HCT116 (cell line): ENCODE results near the gene SLAMF8. TPM values are rescaled to one million over a fixed set of nuclear protein-coding genes. Genes with fewer than 3 reads are reported as not detected.

ENCODE experiments used
- ATAC-seq: fragments of 200-7000 bp; cut with Tn5 transposase; 2 replicates; pipeline ENCODE4 v1.9.1; 2020; ENCODE audit warnings: mild to moderate bottlenecking, moderate library complexity
- BruUV-seq: library from RNA; stranded (reverse); fragments of 400-500 nt; replicated peaks from 2 replicates; lab custom pipeline; 2021; lab: Mats Ljungman, UMichigan
- CTCF ChIA-PET: fragments of 300-600 bp; sonication (Branson Sonifier 250); formaldehyde crosslinking; loops from one replicate; lab custom pipeline; 2021; ENCODE audit warnings: antibody characterized with exemption; lab: Charles Lee
- POLR2A ChIA-PET: fragments of 300-600, 350-600 bp; sonication (Branson Sonifier 250); formaldehyde crosslinking; loops from one replicate; lab custom pipeline; 2021; ENCODE audit warnings: antibody characterized with exemption; lab: Charles Lee
- RAD21 ChIA-PET, 2 experiments: fragments of 300-600 bp; sonication (Branson Sonifier 250); formaldehyde crosslinking; loops; one replicate each; lab custom pipeline; 2023; ENCODE audit warnings: low total read pairs in 2 of 2; ENCODE audit not compliant: uncharacterized antibody in 2 of 2, unreplicated experiment in 2 of 2, low non-redundant PET in 1 of 2; lab: Charles Lee
- DNase-seq: peaks from one replicate; pipeline ENCODE4 v3.0.0-alpha.2; 2010; ENCODE audit warnings: low read depth, low spot score
- H2AFZ ChIP-seq: fragments of 200-600 bp; shearing (Covaris generic), sonication (generic); 2 replicates; pipeline ENCODE4 v1.6.1; 2017; ENCODE audit warnings: low read depth, mixed run types, mixed read lengths, antibody characterized with exemption, low read length; ENCODE audit not compliant: poor library complexity, severe bottlenecking
- H3K27ac ChIP-seq: 2 replicates; pipeline ENCODE4 v1.5.1; 2012; ENCODE audit warnings: low read depth, low read length
- H3K27me3 ChIP-seq: fragments of 200-600 bp; sonication (generic); 2 replicates; pipeline ENCODE4 v1.6.1; 2016; ENCODE audit warnings: mixed run types, low read length, mixed read lengths; ENCODE audit not compliant: insufficient read depth
- H3K36me3 ChIP-seq, 2 experiments: fragments of 200-500 bp in 1 of 2; fragments of 200-600 bp in 1 of 2; sonication (Bioruptor generic) in 1 of 2; sonication (generic) in 1 of 2; 2 replicates each; pipeline versions ENCODE4 v1.5.1 to v1.6.1; 2014 to 2016; ENCODE audit warnings: low read length in 2 of 2, inconsistent platforms in 1 of 2, mixed read lengths in 1 of 2, mixed run types in 1 of 2; ENCODE audit not compliant: insufficient read depth in 2 of 2, control insufficient read depth in 1 of 2
- H3K4me1 ChIP-seq, 2 experiments: fragments of 200-600 bp in 1 of 2; sonication (generic) in 1 of 2; 2 replicates each; pipeline versions ENCODE4 v1.5.1 to v1.6.1; 2012 to 2017; ENCODE audit warnings: low read length in 2 of 2, inconsistent platforms in 1 of 2, mild to moderate bottlenecking in 1 of 2, mixed read lengths in 1 of 2, mixed run types in 1 of 2, moderate library complexity in 1 of 2; ENCODE audit not compliant: insufficient read depth in 2 of 2, control insufficient read depth in 1 of 2
- H3K4me2 ChIP-seq: fragments of 200-600 bp; sonication (generic); 2 replicates; pipeline ENCODE4 v1.6.1; 2017; ENCODE audit warnings: mixed run types, low read length, mixed read lengths
- H3K4me3 ChIP-seq, 2 experiments: fragments of 200-600 bp in 1 of 2; sonication (generic) in 1 of 2; replicated peaks in 1 of 2; 2 replicates each; pipeline ENCODE4 v1.5.1; 2011 to 2016; ENCODE audit warnings: low read length in 2 of 2, control low read depth in 1 of 2, low read depth in 1 of 2, mild to moderate bottlenecking in 1 of 2, mixed read lengths in 1 of 2, mixed run types in 1 of 2
- H3K79me2 ChIP-seq: fragments of 200-600 bp; sonication (generic); 2 replicates; pipeline ENCODE4 v1.6.1; 2017; ENCODE audit warnings: mild to moderate bottlenecking, mixed run types, low read length, moderate library complexity, mixed read lengths; ENCODE audit not compliant: insufficient read depth
- H3K9ac ChIP-seq: fragments of 200-600 bp; sonication (generic); 2 replicates; pipeline ENCODE4 v1.6.1; 2016; ENCODE audit warnings: low read length, mixed read lengths
- H3K9me2 ChIP-seq: fragments of 200-600 bp; sonication (generic), shearing (Covaris generic); 2 replicates; pipeline ENCODE4 v1.6.1; 2017; ENCODE audit warnings: mixed run types, mild to moderate bottlenecking, moderate library complexity; ENCODE audit not compliant: insufficient read depth
- H3K9me3 ChIP-seq, 2 experiments: fragments of 200-500 bp in 1 of 2; fragments of 200-600 bp in 1 of 2; sonication (Bioruptor generic) in 1 of 2; sonication (generic) in 1 of 2; 2 replicates each; pipeline ENCODE4 v1.6.1; 2014 to 2017; ENCODE audit warnings: low read length in 2 of 2, mixed read lengths in 2 of 2, inconsistent platforms in 1 of 2, low read depth in 1 of 2, mild to moderate bottlenecking in 1 of 2, mixed run types in 1 of 2, moderate library complexity in 1 of 2; ENCODE audit not compliant: control insufficient read depth in 1 of 2, insufficient read depth in 1 of 2
- H4K20me1 ChIP-seq: fragments of 200-600 bp; sonication (generic), shearing (Covaris generic); 2 replicates; pipeline ENCODE4 v1.6.1; 2017; ENCODE audit warnings: mixed run types, mild to moderate bottlenecking, moderate library complexity; ENCODE audit not compliant: insufficient read depth
- CBX3 ChIP-seq: IDR thresholded peaks from 2 replicates; pipeline ENCODE4 v1.6.1; 2012; ENCODE audit warnings: low read depth
- CEBPB ChIP-seq: IDR thresholded peaks from 2 replicates; pipeline ENCODE4 v1.6.1; 2012; ENCODE audit warnings: low read depth
- ELF1 ChIP-seq: IDR thresholded peaks from 2 replicates; pipeline ENCODE4 v1.6.1; 2012; ENCODE audit warnings: low read depth, borderline replicate concordance
- EZH2 ChIP-seq: fragments of 200-600 bp; sonication (generic); IDR thresholded peaks from 2 replicates; pipeline ENCODE4 v1.6.1; 2017; ENCODE audit warnings: antibody characterized with exemption, mixed run types
- FOSL1 ChIP-seq: IDR thresholded peaks from 2 replicates; pipeline ENCODE4 v1.6.1; 2012; ENCODE audit warnings: low read depth
- JUND ChIP-seq: IDR thresholded peaks from 2 replicates; pipeline ENCODE4 v1.6.1; 2012
- MAX ChIP-seq: IDR thresholded peaks from 2 replicates; pipeline ENCODE4 v1.6.1; 2012
- POLR2A ChIP-seq: IDR thresholded peaks from 2 replicates; pipeline ENCODE4 v1.7.0; 2011; ENCODE audit warnings: borderline replicate concordance; ENCODE audit not compliant: insufficient read depth, insufficient read length; ENCODE audit errors: extremely low read depth
- POLR2AphosphoS5 ChIP-seq: IDR thresholded peaks from 2 replicates; pipeline ENCODE4 v1.6.1; 2011; ENCODE audit warnings: mild to moderate bottlenecking, low read depth, low read length, moderate library complexity
- RAD21 ChIP-seq: IDR thresholded peaks from 2 replicates; pipeline ENCODE4 v1.6.1; 2012; ENCODE audit warnings: low read depth, mild to moderate bottlenecking
- SIN3A ChIP-seq: IDR thresholded peaks from 2 replicates; pipeline ENCODE4 v1.6.1; 2012; ENCODE audit warnings: low read depth
- SP1 ChIP-seq: IDR thresholded peaks from 2 replicates; pipeline ENCODE4 v1.6.1; 2012; ENCODE audit warnings: low read depth
- SRF ChIP-seq: IDR thresholded peaks from 2 replicates; pipeline ENCODE4 v1.6.1; 2012; ENCODE audit warnings: low read depth
- TCF7L2 ChIP-seq: IDR thresholded peaks from 2 replicates; pipeline ENCODE4 v1.7.0; 2011; ENCODE audit warnings: borderline replicate concordance, inconsistent platforms; ENCODE audit not compliant: insufficient read depth, insufficient read length; ENCODE audit errors: extremely low read depth
- YY1 ChIP-seq: IDR thresholded peaks from 2 replicates; pipeline ENCODE4 v1.6.1; 2011; ENCODE audit warnings: low read length, low read depth, moderate library complexity, mild to moderate bottlenecking; ENCODE audit not compliant: insufficient replicate concordance; ENCODE audit errors: extremely low read depth
- ZBTB33 ChIP-seq: IDR thresholded peaks from 2 replicates; pipeline ENCODE4 v1.6.1; 2011; ENCODE audit warnings: mild to moderate bottlenecking, low read length, moderate library complexity; ENCODE audit not compliant: insufficient replicate concordance; ENCODE audit errors: extremely low read depth
- ZFX ChIP-seq: fragments of 450-650 bp; IDR thresholded peaks from 2 replicates; pipeline ENCODE4 v1.6.1; 2017
- ZNF274 ChIP-seq: fragments of 200-500 bp; sonication (Bioruptor generic); IDR thresholded peaks from 2 replicates; pipeline ENCODE4 v1.6.1; 2014; ENCODE audit warnings: mild to moderate bottlenecking, low read depth, low read length, inconsistent platforms
- intact Hi-C: fragments of 100-400 bp; cut with micrococcal nuclease; formaldehyde crosslinking; loops from 2 replicates; pipeline ENCODE4 v1.10.0; 2022
- total RNA-seq: library from RNA; stranded (reverse); gene quantifications from one replicate; pipeline ENCODE4 v1.2.1, GENCODE V29; 2021; ENCODE audit not compliant: unreplicated experiment

SLAMF8 gene
- total RNA-seq, 1 experiment from 2014 or later, result not detected

DNA sequence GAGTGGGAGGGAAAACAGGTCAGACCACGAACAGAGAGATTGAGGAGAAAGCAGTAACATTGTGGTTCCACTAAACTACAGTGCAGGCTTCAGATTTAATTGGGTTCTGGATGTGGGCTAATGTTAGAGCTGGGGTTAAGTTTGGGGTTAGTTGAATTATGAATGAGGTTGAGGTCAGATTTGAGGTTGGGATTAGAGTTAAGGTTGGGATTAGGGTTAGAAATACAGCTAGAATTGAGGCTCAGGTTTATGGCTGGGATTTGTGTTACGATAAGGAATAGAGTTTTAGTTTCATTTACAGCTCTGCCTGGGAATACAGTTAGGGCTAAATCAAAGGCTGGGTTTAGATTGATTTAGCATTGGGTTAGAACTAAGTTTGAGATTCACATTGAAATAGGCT, 37.6 kb downstream of the SLAMF8 start:
- H3K27ac ChIP-seq, result no peak overlapping the region
- no peaks in the 10 kb centered on the region for H3K36me3 ChIP-seq
- H3K27me3 ChIP-seq, result no peaks in the 10 kb centered on the region; the same call in 1 of the 2 replicates
- H3K9ac ChIP-seq, result no peak overlapping the region
- RAD21 ChIA-PET, result no interaction called here
- intact Hi-C loops, result no loop called here
- ATAC-seq (no peak), DNase-seq (no peak)
- POLR2A ChIA-PET, result interaction anchor here (0.8 kb wide), 1 partner anchor 10 kb away, joined by 3 read pairs; no protein-coding TSS in a partner anchor
- CTCF ChIA-PET, result no interaction called here
- TF ChIP-seq POLR2A (no peak), SIN3A (no peak), EZH2 (no peak), MAX (no peak)
- no peaks in the 10 kb centered on the region for H4K20me1 ChIP-seq
- BruUV-seq, result no TSS peak
- H3K79me2 ChIP-seq, result no peaks in the 10 kb centered on the region
- no peak overlapping the region for H3K4me3 ChIP-seq
- no peaks in the 10 kb centered on the region for H3K9me2 ChIP-seq
- no peak overlapping the region for H2AFZ ChIP-seq
- H3K9me3 ChIP-seq, result no peaks in the 10 kb centered on the region
- H3K4me2 ChIP-seq, result no peak overlapping the region
- peaks cover 22 to 34% of the 10 kb centered on the region in 2 experiments for H3K4me1 ChIP-seq

GRCh38 chr1:159866066-159866465, 39.4 kb downstream of the SLAMF8 start:
- ATAC-seq (no peak), DNase-seq (no peak)
- ChIA-PET POLR2A (interaction anchor here (0.8 kb wide), 1 partner anchor 13 kb away, joined by 3 read pairs; no protein-coding TSS in a partner anchor), RAD21 (no interaction called here), CTCF (interaction anchor here (1.0 kb wide), 1 partner anchor 25 kb away, joined by 3 read pairs; no protein-coding TSS in a partner anchor)
- Histone ChIP-seq H3K4me1 (peaks cover 29 to 47% of the 10 kb centered on the region in 2 experiments), H3K4me3 (no peak overlapping the region), H2AFZ (no peak overlapping the region), H3K9ac (no peak overlapping the region), H3K36me3 (no peaks in the 10 kb centered on the region), H3K79me2 (no peaks in the 10 kb centered on the region), H3K4me2 (no peak overlapping the region), H3K27me3 (no peaks in the 10 kb centered on the region; the same call in 1 of the 2 replicates), H3K9me2 (no peaks in the 10 kb centered on the region), H3K9me3 (no peaks in the 10 kb centered on the region), H4K20me1 (no peaks in the 10 kb centered on the region), H3K27ac (no peak overlapping the region)
- TF ChIP-seq EZH2 (no peak), JUND (no peak), TCF7L2 (no peak), ZNF274 (no peak), FOSL1 (no peak), MAX (no peak), CEBPB (no peak), RAD21 (no peak), POLR2AphosphoS5 (no peak), SIN3A (no peak), SP1 (no peak), POLR2A (no peak), ZFX (no peak), YY1 (no peak), CBX3 (no peak), ZBTB33 (no peak), ELF1 (no peak), SRF (no peak)
- intact Hi-C loops, result no loop called here
- no TSS peak for BruUV-seq
